HepG2 (cell line): ENCODE data around the gene XPO1. TPM values are rescaled to one million over a fixed set of nuclear protein-coding genes. Genes with fewer than 3 reads are reported as not detected.

Experiments
- BHLHE40 ChIP-seq: IDR thresholded peaks from 2 replicates; pipeline ENCODE4 v1.6.1; 2011; ENCODE audit warnings: low read length, improper control_type of control experiment
- ELF1 ChIP-seq: sonication (generic); formaldehyde crosslinking; IDR thresholded peaks from 2 replicates; pipeline ENCODE4 v1.4.0; 2020; ENCODE audit warnings: missing genetic modification reagents
- GATAD1 ChIP-seq: IDR thresholded peaks from 2 replicates; pipeline ENCODE4 v1.6.1; 2016; ENCODE audit warnings: missing genetic modification reagents, missing compliant biosample characterization
- IKZF1 ChIP-seq: fragments of 450-650 bp; IDR thresholded peaks from 2 replicates; pipeline ENCODE4 v1.7.1; 2016
- IKZF4 ChIP-seq: sonication (generic); formaldehyde crosslinking; IDR thresholded peaks from 2 replicates; pipeline ENCODE4 v1.5.1; 2020; ENCODE audit warnings: borderline replicate concordance, mild to moderate bottlenecking, low read depth, missing genetic modification reagents; ENCODE audit errors: not compliant biosample characterization
- KAT8 ChIP-seq: IDR thresholded peaks from 2 replicates; pipeline ENCODE4 v1.6.1; 2016; ENCODE audit warnings: missing genetic modification reagents, missing compliant biosample characterization
- MAF1 ChIP-seq: sonication (generic); formaldehyde crosslinking; IDR thresholded peaks from 2 replicates; pipeline ENCODE4 v1.5.0; 2020; ENCODE audit warnings: missing genetic modification reagents, borderline replicate concordance
- PHF8 ChIP-seq: sonication (generic); formaldehyde crosslinking; IDR thresholded peaks from 2 replicates; pipeline ENCODE4 v1.5.0; 2020; ENCODE audit warnings: missing genetic modification reagents
- PRMT3 ChIP-seq: sonication (generic); formaldehyde crosslinking; IDR thresholded peaks from 2 replicates; pipeline ENCODE4 v1.8.1; 2022; ENCODE audit warnings: low read depth, mild to moderate bottlenecking, moderate library complexity, missing genetic modification reagents, borderline replicate concordance
- REXO4 ChIP-seq: sonication (generic); formaldehyde crosslinking; IDR thresholded peaks from 2 replicates; pipeline ENCODE4 v1.8.0; 2022; ENCODE audit warnings: missing genetic modification reagents, mild to moderate bottlenecking, borderline replicate concordance
- RFX3 ChIP-seq: IDR thresholded peaks from 2 replicates; pipeline ENCODE4 v1.6.1; 2016; ENCODE audit warnings: missing biosample characterization, missing genetic modification reagents
- STAT5B ChIP-seq: sonication (generic); formaldehyde crosslinking; IDR thresholded peaks from 2 replicates; pipeline ENCODE4 v1.4.0; 2020; ENCODE audit warnings: missing genetic modification reagents
- TBX3 ChIP-seq: fragments of 450-650 bp; IDR thresholded peaks from 2 replicates; pipeline ENCODE4 v1.6.1; 2017; ENCODE audit warnings: antibody characterized with exemption, mild to moderate bottlenecking, inconsistent platforms, borderline replicate concordance
- ZNF101 ChIP-seq: sonication (generic); formaldehyde crosslinking; IDR thresholded peaks from 2 replicates; pipeline ENCODE4 v1.4.0; 2020; ENCODE audit warnings: mild to moderate bottlenecking, low read depth, missing genetic modification reagents, borderline replicate concordance
- ZNF253 ChIP-seq: sonication (generic); formaldehyde crosslinking; IDR thresholded peaks from 2 replicates; pipeline ENCODE4 v1.8.0; 2022; ENCODE audit warnings: mild to moderate bottlenecking, missing genetic modification reagents, borderline replicate concordance
- ZNF382 ChIP-seq: sonication (generic); formaldehyde crosslinking; IDR thresholded peaks from 2 replicates; pipeline ENCODE4 v1.5.0; 2020; ENCODE audit warnings: missing genetic modification reagents, mild to moderate bottlenecking, borderline replicate concordance
- ZNF543 ChIP-seq: sonication (generic); formaldehyde crosslinking; IDR thresholded peaks from 2 replicates; pipeline ENCODE4 v1.4.0; 2020; ENCODE audit warnings: mild to moderate bottlenecking, missing genetic modification reagents
- ZNF577 ChIP-seq: sonication (generic); formaldehyde crosslinking; IDR thresholded peaks from 2 replicates; pipeline ENCODE4 v1.4.0; 2020; ENCODE audit warnings: mild to moderate bottlenecking, low read depth, missing genetic modification reagents, borderline replicate concordance
- ZNF746 ChIP-seq: sonication (generic); formaldehyde crosslinking; IDR thresholded peaks from 2 replicates; pipeline ENCODE4 v1.8.0; 2022; ENCODE audit warnings: mild to moderate bottlenecking, missing genetic modification reagents
- polyA plus RNA-seq, 8 experiments: library from polyadenylated mRNA; depleted of rRNA in 3 of 8; stranded (reverse) in 7 of 8; unstranded in 1 of 8; fragments of >200 nt; fragmentation: Illumina TruSeq in 4 of 8; extraction: Trizol in 4 of 8; gene quantifications; 2 replicates each; pipeline versions ENCODE4 v1.2.1 to v1.2.3, GENCODE V29; 2011 to 2016; ENCODE audit warnings: low read depth in 4 of 8, missing spikeins in 1 of 8, mixed read lengths in 1 of 8; ENCODE audit not compliant: insufficient read depth in 1 of 8
- total RNA-seq, 5 experiments: library from RNA; depleted of rRNA; stranded (reverse); fragments of >200 nt; fragmentation: Illumina TruSeq; extraction: Trizol; gene quantifications; 2 replicates each; pipeline ENCODE4 v1.2.3, GENCODE V29; 2016; ENCODE audit warnings: low read depth in 1 of 5
- TF ChIP-seq, protein P1 (sequence below): sonication (generic); formaldehyde crosslinking; IDR thresholded peaks from 2 replicates; pipeline ENCODE4 v1.4.0; 2020; ENCODE audit warnings: missing genetic modification reagents
- TF ChIP-seq, protein P2 (sequence below): sonication (generic); formaldehyde crosslinking; IDR thresholded peaks from 2 replicates; pipeline ENCODE4 v1.4.0; 2020; ENCODE audit warnings: missing genetic modification reagents, borderline replicate concordance
- TF ChIP-seq, protein P3 (sequence below), 2 experiments: sonication (generic) in 1 of 2; formaldehyde crosslinking in 1 of 2; IDR thresholded peaks; 2 replicates each; pipeline versions ENCODE4 v1.6.1 to v1.9.0; 2014 to 2022; ENCODE audit warnings: antibody characterized with exemption in 1 of 2, borderline replicate concordance in 1 of 2, inconsistent platforms in 1 of 2, low read depth in 1 of 2, missing genetic modification reagents in 1 of 2

The XPO1 gene
- total and polyA plus RNA-seq, 2 of the 13 experiments (the other 11 are each of a cell fraction or from before 2014, with no cell fraction given), result 67.4 to 212 TPM

DNA sequence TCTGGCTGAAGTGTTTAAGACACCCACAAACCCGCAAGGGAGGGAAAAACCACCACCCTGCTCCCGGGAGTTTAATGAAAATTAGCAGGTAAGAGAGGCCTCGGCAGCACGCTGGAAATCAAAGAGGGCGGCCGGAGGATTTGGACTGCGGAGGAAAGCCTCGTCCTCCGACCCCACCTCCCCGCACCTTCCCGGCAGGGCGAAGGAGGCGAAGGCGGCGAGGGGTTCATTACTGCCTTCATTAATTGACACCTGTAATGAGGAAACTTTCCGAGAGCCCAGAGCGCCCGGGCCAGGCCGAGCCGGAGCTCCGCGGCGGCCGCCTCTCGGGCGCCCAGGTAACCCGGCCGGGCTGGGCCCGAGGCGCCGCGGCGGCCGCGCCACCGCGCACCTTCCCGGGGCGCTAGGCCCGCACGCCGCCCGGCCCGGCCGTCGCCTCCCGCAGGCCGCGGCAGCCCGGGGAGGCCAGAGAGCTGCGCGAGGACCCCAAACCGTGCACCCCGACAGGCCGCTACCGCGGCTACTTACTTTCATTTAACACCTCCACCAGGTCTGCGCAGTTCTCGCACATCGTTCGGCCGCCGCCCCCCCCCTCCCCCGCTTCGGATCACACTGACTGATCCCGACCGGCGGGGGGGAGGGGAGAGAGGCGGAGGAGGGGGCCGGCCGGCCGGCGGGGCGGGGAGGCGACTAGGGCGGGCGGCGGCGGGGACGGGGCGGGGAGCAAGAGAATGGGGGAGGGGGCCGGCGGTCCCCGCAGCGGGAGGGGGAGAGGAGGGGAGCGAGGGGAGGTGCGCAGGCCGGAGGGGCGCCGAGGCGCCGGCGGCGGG is 67.8 kb downstream of the XPO1 start (continued):
- no peak for TF ChIP-seq ZNF101
- no peak for TF ChIP-seq GATAD1 (CRISPR knock-in tag)
- TF ChIP-seq MAF1, result no peak
- TF ChIP-seq ZNF543 (CRISPR knock-in tag), result no peak; the same call in 1 of the 2 replicates
- peak; percentile 25; the same call in 1 of the 2 replicates for TF ChIP-seq KAT8
- TF ChIP-seq PHF8 (CRISPR knock-in tag), result peak; percentile 51
- TF ChIP-seq RFX3 (CRISPR knock-in tag), result no peak
- TF ChIP-seq BHLHE40, result no peak
- no peak for TF ChIP-seq TBX3
- no peak for TF ChIP-seq ZNF382 (CRISPR knock-in tag)
- no peak for TF ChIP-seq ZNF577 (CRISPR knock-in tag)
- no peak for TF ChIP-seq ZNF253 (CRISPR knock-in tag)
- TF ChIP-seq IKZF4 (CRISPR knock-in tag), result no peak
- TF ChIP-seq ZNF746, result no peak
- TF ChIP-seq, protein P1, sequence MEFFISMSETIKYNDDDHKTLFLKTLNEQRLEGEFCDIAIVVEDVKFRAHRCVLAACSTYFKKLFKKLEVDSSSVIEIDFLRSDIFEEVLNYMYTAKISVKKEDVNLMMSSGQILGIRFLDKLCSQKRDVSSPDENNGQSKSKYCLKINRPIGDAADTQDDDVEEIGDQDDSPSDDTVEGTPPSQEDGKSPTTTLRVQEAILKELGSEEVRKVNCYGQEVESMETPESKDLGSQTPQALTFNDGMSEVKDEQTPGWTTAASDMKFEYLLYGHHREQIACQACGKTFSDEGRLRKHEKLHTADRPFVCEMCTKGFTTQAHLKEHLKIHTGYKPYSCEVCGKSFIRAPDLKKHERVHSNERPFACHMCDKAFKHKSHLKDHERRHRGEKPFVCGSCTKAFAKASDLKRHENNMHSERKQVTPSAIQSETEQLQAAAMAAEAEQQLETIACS (CRISPR knock-in tag), result no peak
- TF ChIP-seq REXO4, result no peak
- TF ChIP-seq, protein P2, sequence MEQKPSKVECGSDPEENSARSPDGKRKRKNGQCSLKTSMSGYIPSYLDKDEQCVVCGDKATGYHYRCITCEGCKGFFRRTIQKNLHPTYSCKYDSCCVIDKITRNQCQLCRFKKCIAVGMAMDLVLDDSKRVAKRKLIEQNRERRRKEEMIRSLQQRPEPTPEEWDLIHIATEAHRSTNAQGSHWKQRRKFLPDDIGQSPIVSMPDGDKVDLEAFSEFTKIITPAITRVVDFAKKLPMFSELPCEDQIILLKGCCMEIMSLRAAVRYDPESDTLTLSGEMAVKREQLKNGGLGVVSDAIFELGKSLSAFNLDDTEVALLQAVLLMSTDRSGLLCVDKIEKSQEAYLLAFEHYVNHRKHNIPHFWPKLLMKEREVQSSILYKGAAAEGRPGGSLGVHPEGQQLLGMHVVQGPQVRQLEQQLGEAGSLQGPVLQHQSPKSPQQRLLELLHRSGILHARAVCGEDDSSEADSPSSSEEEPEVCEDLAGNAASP (CRISPR knock-in tag), result no peak
- no peak for TF ChIP-seq ELF1 (CRISPR knock-in tag)
- no peak for TF ChIP-seq PRMT3 (CRISPR knock-in tag)
- TF ChIP-seq, protein P3, sequence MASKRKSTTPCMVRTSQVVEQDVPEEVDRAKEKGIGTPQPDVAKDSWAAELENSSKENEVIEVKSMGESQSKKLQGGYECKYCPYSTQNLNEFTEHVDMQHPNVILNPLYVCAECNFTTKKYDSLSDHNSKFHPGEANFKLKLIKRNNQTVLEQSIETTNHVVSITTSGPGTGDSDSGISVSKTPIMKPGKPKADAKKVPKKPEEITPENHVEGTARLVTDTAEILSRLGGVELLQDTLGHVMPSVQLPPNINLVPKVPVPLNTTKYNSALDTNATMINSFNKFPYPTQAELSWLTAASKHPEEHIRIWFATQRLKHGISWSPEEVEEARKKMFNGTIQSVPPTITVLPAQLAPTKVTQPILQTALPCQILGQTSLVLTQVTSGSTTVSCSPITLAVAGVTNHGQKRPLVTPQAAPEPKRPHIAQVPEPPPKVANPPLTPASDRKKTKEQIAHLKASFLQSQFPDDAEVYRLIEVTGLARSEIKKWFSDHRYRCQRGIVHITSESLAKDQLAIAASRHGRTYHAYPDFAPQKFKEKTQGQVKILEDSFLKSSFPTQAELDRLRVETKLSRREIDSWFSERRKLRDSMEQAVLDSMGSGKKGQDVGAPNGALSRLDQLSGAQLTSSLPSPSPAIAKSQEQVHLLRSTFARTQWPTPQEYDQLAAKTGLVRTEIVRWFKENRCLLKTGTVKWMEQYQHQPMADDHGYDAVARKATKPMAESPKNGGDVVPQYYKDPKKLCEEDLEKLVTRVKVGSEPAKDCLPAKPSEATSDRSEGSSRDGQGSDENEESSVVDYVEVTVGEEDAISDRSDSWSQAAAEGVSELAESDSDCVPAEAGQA (IDR thresholded peaks at IDR 0.05; ENCODE audit: low read depth), result 0 out of 2 replicates have a peak, but pooled peaks have one; percentile 37
- TF ChIP-seq, protein P3 (CRISPR knock-in tag; IDR thresholded peaks at IDR 0.05; ENCODE audit: borderline replicate concordance), result no peak
- TF ChIP-seq STAT5B, result no peak
- no peak for TF ChIP-seq IKZF1
